H9 (cell line): Measurements from ENCODE around the gene SNTG2. TPM values are rescaled to one million over a fixed set of nuclear protein-coding genes. Genes with fewer than 3 reads are reported as not detected.

Source experiments
- DNase-seq: peaks from one replicate; pipeline ENCODE4 v3.0.0-alpha.2; 2017
- H2AFZ ChIP-seq: one replicate; pipeline ENCODE4 v1.6.1; 2013; ENCODE audit warnings: mild to moderate bottlenecking, low read length, control low read depth, moderate library complexity
- H2AK5ac ChIP-seq: 2 replicates; pipeline ENCODE4 v1.6.1; 2013; ENCODE audit warnings: low read length, control low read depth, mixed read lengths; ENCODE audit not compliant: insufficient read length
- H2BK120ac ChIP-seq: one replicate; pipeline ENCODE4 v1.6.1; 2013; ENCODE audit warnings: low read depth, mild to moderate bottlenecking, low read length, control low read depth, inconsistent platforms; ENCODE audit not compliant: poor library complexity, severe bottlenecking
- H2BK12ac ChIP-seq: 2 replicates; pipeline ENCODE4 v1.6.1; 2013; ENCODE audit warnings: low read length, control low read depth, mixed read lengths, low read depth; ENCODE audit not compliant: insufficient read length
- H2BK15ac ChIP-seq: 2 replicates; pipeline ENCODE4 v1.6.1; 2013; ENCODE audit warnings: low read depth, low read length, control low read depth
- H2BK20ac ChIP-seq: one replicate; pipeline ENCODE4 v1.6.1; 2013; ENCODE audit warnings: low read depth, mild to moderate bottlenecking, low read length, control low read depth, inconsistent platforms; ENCODE audit not compliant: poor library complexity, severe bottlenecking
- H2BK5ac ChIP-seq: 2 replicates; pipeline ENCODE4 v1.6.1; 2013; ENCODE audit warnings: low read length, control low read depth, mixed read lengths; ENCODE audit not compliant: insufficient read length
- H3K14ac ChIP-seq: 2 replicates; pipeline ENCODE4 v1.6.1; 2013; ENCODE audit warnings: low read length, control low read depth; ENCODE audit not compliant: insufficient read depth
- H3K18ac ChIP-seq: 2 replicates; pipeline ENCODE4 v1.6.1; 2013; ENCODE audit warnings: low read depth, mild to moderate bottlenecking, mixed read lengths, low read length, control low read depth; ENCODE audit not compliant: insufficient read length
- H3K23ac ChIP-seq: 2 replicates; pipeline ENCODE4 v1.6.1; 2013; ENCODE audit warnings: low read length, control low read depth, mixed read lengths, low read depth; ENCODE audit not compliant: insufficient read length
- H3K23me2 ChIP-seq: 2 replicates; pipeline ENCODE4 v1.6.1; 2013; ENCODE audit warnings: low read depth, mild to moderate bottlenecking, mixed read lengths, low read length, control low read depth; ENCODE audit not compliant: insufficient read length, poor library complexity, severe bottlenecking
- H3K27ac ChIP-seq: 2 replicates; pipeline ENCODE4 v1.5.1; 2013; ENCODE audit warnings: low read length, control low read depth, mixed read lengths, low read depth; ENCODE audit not compliant: insufficient read length
- H3K27me3 ChIP-seq: 2 replicates; pipeline ENCODE4 v1.6.1; 2013; ENCODE audit warnings: low read length, control low read depth, inconsistent platforms; ENCODE audit not compliant: insufficient read depth
- H3K4ac ChIP-seq: 2 replicates; pipeline ENCODE4 v1.6.1; 2013; ENCODE audit warnings: low read depth, mild to moderate bottlenecking, control low read depth, inconsistent platforms, low read length, moderate library complexity
- H3K4me1 ChIP-seq: 2 replicates; pipeline ENCODE4 v1.6.1; 2013; ENCODE audit warnings: low read length, control low read depth, inconsistent platforms; ENCODE audit not compliant: insufficient read depth
- H3K4me2 ChIP-seq: 2 replicates; pipeline ENCODE4 v1.6.1; 2013; ENCODE audit warnings: low read length, control low read depth, mixed read lengths; ENCODE audit not compliant: insufficient read length, insufficient read depth
- H3K56ac ChIP-seq: 2 replicates; pipeline ENCODE4 v1.6.1; 2013; ENCODE audit warnings: low read depth, mild to moderate bottlenecking, mixed read lengths, low read length, control low read depth; ENCODE audit not compliant: insufficient read length
- H3K79me1 ChIP-seq: 2 replicates; pipeline ENCODE4 v1.6.1; 2013; ENCODE audit warnings: low read depth, mild to moderate bottlenecking, moderate library complexity, low read length, control low read depth, inconsistent platforms; ENCODE audit not compliant: insufficient read depth, poor library complexity, severe bottlenecking
- H3K79me2 ChIP-seq: 2 replicates; pipeline ENCODE4 v1.6.1; 2013; ENCODE audit warnings: low read length, control low read depth, inconsistent platforms; ENCODE audit not compliant: insufficient read depth
- H3K9ac ChIP-seq: 2 replicates; pipeline ENCODE4 v1.6.1; 2013; ENCODE audit warnings: low read length, control low read depth, mixed read lengths; ENCODE audit not compliant: insufficient read length; ENCODE audit errors: extremely low read depth
- H3K9me3 ChIP-seq: one replicate; pipeline ENCODE4 v1.6.1; 2013; ENCODE audit warnings: low read depth, low read length, inconsistent platforms; ENCODE audit not compliant: control insufficient read depth
- H3T11ph ChIP-seq: one replicate; pipeline ENCODE4 v1.6.1; 2013; ENCODE audit warnings: mild to moderate bottlenecking, low read length, control low read depth, inconsistent platforms
- H4K20me1 ChIP-seq: one replicate; pipeline ENCODE4 v1.6.1; 2013; ENCODE audit not compliant: control insufficient read depth, insufficient read length, insufficient read depth
- H4K5ac ChIP-seq: 2 replicates; pipeline ENCODE4 v1.6.1; 2013; ENCODE audit warnings: low read depth, mild to moderate bottlenecking, mixed read lengths, low read length, control low read depth; ENCODE audit not compliant: insufficient read length
- H4K8ac ChIP-seq: replicated peaks from 2 replicates; pipeline ENCODE4 v1.6.1; 2013; ENCODE audit warnings: low read length, control low read depth, mixed read lengths, low read depth; ENCODE audit not compliant: insufficient read length
- H4K91ac ChIP-seq: 2 replicates; pipeline ENCODE4 v1.6.1; 2013; ENCODE audit warnings: low read depth, mild to moderate bottlenecking, moderate library complexity, mixed read lengths, low read length, control low read depth; ENCODE audit not compliant: insufficient read length
- H3K27ac Mint-ChIP-seq, 3 experiments: 2 replicates in 2 of 3; 3 replicates in 1 of 3; pipeline ENCODE4 v1.8.0; 2020 to 2021; ENCODE audit warnings: mixed read lengths in 3 of 3, mild to moderate bottlenecking in 1 of 3, moderate library complexity in 1 of 3
- H3K27me3 Mint-ChIP-seq: 2 replicates; pipeline ENCODE4 v1.8.0; 2021; ENCODE audit warnings: low read depth, mild to moderate bottlenecking, moderate library complexity, mixed read lengths
- H3K36me3 Mint-ChIP-seq, 3 experiments: 2 replicates in 2 of 3; 3 replicates in 1 of 3; pipeline ENCODE4 v1.8.0; 2020 to 2021; ENCODE audit warnings: low read depth in 3 of 3, mixed read lengths in 3 of 3; ENCODE audit not compliant: insufficient read depth in 1 of 3
- H3K4me1 Mint-ChIP-seq, 2 experiments: 2 replicates each; pipeline ENCODE4 v1.8.0; 2020; ENCODE audit warnings: mixed read lengths in 2 of 2
- H3K4me3 Mint-ChIP-seq, 2 experiments: 2 replicates in 1 of 2; 3 replicates in 1 of 2; pipeline ENCODE4 v1.8.0; 2020 to 2021; ENCODE audit warnings: mild to moderate bottlenecking in 2 of 2, mixed read lengths in 2 of 2, moderate library complexity in 1 of 2
- H3K9me3 Mint-ChIP-seq, 2 experiments: 2 replicates in 1 of 2; 3 replicates in 1 of 2; pipeline ENCODE4 v1.8.0; 2020; ENCODE audit warnings: mild to moderate bottlenecking in 2 of 2, mixed read lengths in 2 of 2, moderate library complexity in 1 of 2
- CTCF ChIP-seq: fragments of 200-600 bp; sonication (generic); conservative IDR thresholded peaks from 3 replicates; pipeline ENCODE4 v1.8.0; 2021; ENCODE audit warnings: antibody characterized with exemption, mild to moderate bottlenecking
- WGBS: extraction: QIAGEN DNeasy Blood & Tissue Kit; methylation state at CpG from one replicate; pipeline ENCODE4 v1.1.7; 2013; ENCODE audit warnings: missing lambda C conversion rate, low lambda C conversion rate, mixed read lengths; ENCODE audit not compliant: insufficient read length; ENCODE audit errors: extremely low coverage; 5-methylcytosine and 5-hydroxymethylcytosine counted together
- total RNA-seq: library from RNA; stranded (reverse); gene quantifications from 2 replicates; pipeline ENCODE4 v1.2.1, GENCODE V29; 2021

The SNTG2 gene
- total RNA-seq, 1 experiment from 2014 or later: 13.2 TPM

- Histone ChIP-seq H3K23ac (no peak overlapping the region), H2BK5ac (no peak overlapping the region), H3K23me2 (no peaks in the 10 kb centered on the region), H4K5ac (no peak overlapping the region), H2AK5ac (no peak overlapping the region), H2AFZ (no peak overlapping the region), H3K27me3 (no peaks in the 10 kb centered on the region), H3T11ph (no peak overlapping the region), H2BK20ac (no peak overlapping the region), H2BK12ac (no peak overlapping the region), H2BK15ac (no peak overlapping the region), H3K56ac (no peak overlapping the region), H3K9ac (no peak overlapping the region), H3K4me2 (no peak overlapping the region), H3K18ac (no peak overlapping the region), H4K91ac (no peak overlapping the region), H4K20me1 (no peaks in the 10 kb centered on the region), H3K14ac (no peak overlapping the region), H3K4me1 (no peaks in the 10 kb centered on the region), H2BK120ac (no peak overlapping the region), H3K4ac (no peak overlapping the region), H3K9me3 (no peaks in the 10 kb centered on the region), H3K79me2 (no peaks in the 10 kb centered on the region), H3K79me1 (no peaks in the 10 kb centered on the region), H4K8ac (no peak overlapping the region), H3K27ac (no peak overlapping the region)
- Mint-ChIP-seq H3K9me3 (no peaks in the 10 kb centered on the region; a peak in 1 of 5 replicates), H3K4me3 (no peak overlapping the region), H3K36me3 (peaks cover 0 to 1% (median 0%) of the 10 kb centered on the region in 3 experiments; a peak in 2 of 7 replicates), H3K27ac (peak overlapping the region in 1 of 3 experiments; percentile 15; a peak in 1 of 7 replicates), H3K27me3 (peaks cover 4% of the 10 kb centered on the region), H3K4me1 (peaks cover 0 to 6% of the 10 kb centered on the region in 2 experiments; a peak in 1 of 4 replicates)
- WGBS: no CpG with 5 or more reads among the region's 10 CpGs
- TF ChIP-seq CTCF: no peak
- no peak for DNase-seq
These were observed 299.4 kb downstream of the SNTG2 start for GRCh38 chr2:1249897-1250687.
